ENCODE measurements around the gene DENND11. TPM values are rescaled to one million over a fixed set of nuclear protein-coding genes. Genes with fewer than 3 reads are reported as not detected.

DENND11 gene
- total and polyA plus RNA-seq, 2 of the 4 experiments (the other 2 are of a cell fraction): 2.9 to 5.0 TPM

GRCh38 chr7:141715018-141715417 lies 13.1 kb upstream of the DENND11 start:
- DNase-seq: no peak

More at GRCh38 chr7:141715018-141715417, 13.1 kb upstream of the DENND11 start:
- intact Hi-C loops (cut with micrococcal nuclease) (no loop called here), dilution Hi-C loops (cut with HindIII; ENCODE audit: low sequenced_read_pairs, unreplicated experiment) (no loop called here), in situ Hi-C loops (cut with MboI; ENCODE audit: low sequenced_read_pairs) (no loop called here)
- H3K56ac ChIP-seq (ENCODE audit: extremely low read depth, insufficient read depth, low read length): no peak overlapping the region
- H2AFZ ChIP-seq (replicated peaks; ENCODE audit: low read length, poor library complexity): no peak overlapping the region
- BruUV-seq (replicated peaks): no TSS peak
- no peak overlapping the region for H4K5ac ChIP-seq (ENCODE audit: low read depth, low read length)
- ChIA-PET CTCF (no interaction called here), POLR2A (ENCODE audit: unreplicated experiment) (no interaction called here)
- H3K4me2 ChIP-seq (ENCODE audit: low read depth, low read length): no peak overlapping the region
- H3K18ac ChIP-seq (ENCODE audit: low read depth, low read length): no peak overlapping the region
- no CpG with 5 or more reads among the region's 4 CpGs for WGBS, 2 experiments (ENCODE audit: extremely low coverage in 2 of 2, insufficient read length in 1 of 2)
- H3K9me3 ChIP-seq (ENCODE audit: control insufficient read depth, insufficient read depth, low read length): no peaks in the 10 kb centered on the region
- no peaks in the 10 kb centered on the region for H3K9me1 ChIP-seq (ENCODE audit: insufficient read depth, low read length)
- no peak overlapping the region for H3K14ac ChIP-seq (replicated peaks; ENCODE audit: low read depth, low read length)
- no peak overlapping the region for H2BK5ac ChIP-seq (ENCODE audit: low read depth, low read length, poor library complexity, severe bottlenecking)
- H3K23ac ChIP-seq (ENCODE audit: low read depth, low read length): no peak overlapping the region
- no peak for ATAC-seq (ENCODE audit: low read depth)
- no peaks in the 10 kb centered on the region for H3K27me3 ChIP-seq (ENCODE audit: control insufficient read depth, insufficient read depth, low read length)
- TF ChIP-seq MAFK (IDR thresholded peaks at IDR 0.05; ENCODE audit: low read depth, low read length): no peak
- H4K91ac ChIP-seq (ENCODE audit: insufficient read depth, low read depth, low read length): no peak overlapping the region
- H3K27ac ChIP-seq (ENCODE audit: insufficient read depth, low read length): no peak overlapping the region
- H2AK5ac ChIP-seq (ENCODE audit: low read depth, low read length): no peak overlapping the region
- H2BK20ac ChIP-seq (ENCODE audit: low read depth, low read length): no peak overlapping the region
- no peak overlapping the region for H2BK120ac ChIP-seq (ENCODE audit: low read depth, low read length)
- H2BK15ac ChIP-seq (ENCODE audit: low read depth, low read length): no peak overlapping the region
- no peak overlapping the region for H3K4me3 ChIP-seq (ENCODE audit: insufficient read depth, low read depth, low read length)
- no peaks in the 10 kb centered on the region for H3K36me3 ChIP-seq (ENCODE audit: control insufficient read depth, insufficient read depth, low read length)
- H3K4me1 ChIP-seq (ENCODE audit: control insufficient read depth, insufficient read depth, low read length): no peaks in the 10 kb centered on the region
- no peak overlapping the region for H3K4ac ChIP-seq (ENCODE audit: low read depth, low read length)
- no peak overlapping the region for H3K9ac ChIP-seq (ENCODE audit: low read depth, low read length)
- no peak overlapping the region for H2AK9ac ChIP-seq (replicated peaks; ENCODE audit: low read depth, low read length, poor library complexity)
- no peaks in the 10 kb centered on the region for H3K79me1 ChIP-seq (ENCODE audit: low read depth in 1 of 2, low read length in 2 of 2)
- H4K8ac ChIP-seq (ENCODE audit: low read depth in 2 of 2, low read length in 2 of 2): no peak overlapping the region
- no peaks in the 10 kb centered on the region for H4K20me1 ChIP-seq (ENCODE audit: insufficient read depth, low read length)

All from IMR-90 (cell line).